Activated naive CD8-positive, alpha-beta T cell (primary cell): ENCODE results near the gene LRMDA.
"Not testable (repeated sequence)": the region's sequence is repeated elsewhere in the genome, so short reads cannot be mapped to it uniquely, and the experiment has no call there.

ENCODE experiments used
- H3K27ac Mint-ChIP-seq: one replicate; pipeline ENCODE4 v1.8.0; 2021; ENCODE audit warnings: mixed read lengths
- H3K27me3 Mint-ChIP-seq: one replicate; pipeline ENCODE4 v1.8.0; 2021; ENCODE audit warnings: mixed read lengths
- H3K36me3 Mint-ChIP-seq: one replicate; pipeline ENCODE4 v1.8.0; 2021; ENCODE audit warnings: mixed read lengths
- H3K4me1 Mint-ChIP-seq: one replicate; pipeline ENCODE4 v1.8.0; 2021; ENCODE audit warnings: low read depth, mixed read lengths
- H3K4me3 Mint-ChIP-seq: one replicate; pipeline ENCODE4 v1.8.0; 2021; ENCODE audit warnings: mild to moderate bottlenecking, mixed read lengths
- H3K9me3 Mint-ChIP-seq: one replicate; pipeline ENCODE4 v1.8.0; 2021; ENCODE audit warnings: low read depth, mixed read lengths

The LRMDA gene

GRCh38 chr10:76497666-76498065, 1066.2 kb downstream of the LRMDA start:
- H3K4me3 Mint-ChIP-seq: no peak overlapping the region
- H3K27ac Mint-ChIP-seq: no peak overlapping the region
- no peaks in the 10 kb centered on the region for H3K36me3 Mint-ChIP-seq
- no peaks in the 10 kb centered on the region for H3K4me1 Mint-ChIP-seq
- H3K9me3 Mint-ChIP-seq: peaks cover 16% of the 10 kb centered on the region
- no peaks in the 10 kb centered on the region for H3K27me3 Mint-ChIP-seq

- no peaks in the 10 kb centered on the region for H3K36me3 Mint-ChIP-seq
- H3K9me3 Mint-ChIP-seq: peaks cover 25% of the 10 kb centered on the region
- H3K4me1 Mint-ChIP-seq: no peaks in the 10 kb centered on the region
- H3K27me3 Mint-ChIP-seq: peaks cover 1% of the 10 kb centered on the region
- no peak overlapping the region for H3K27ac Mint-ChIP-seq
- H3K4me3 Mint-ChIP-seq: no peak overlapping the region
Observed at GRCh38 chr10:76504823-76505222, 1073.4 kb downstream of the LRMDA start.

DNA sequence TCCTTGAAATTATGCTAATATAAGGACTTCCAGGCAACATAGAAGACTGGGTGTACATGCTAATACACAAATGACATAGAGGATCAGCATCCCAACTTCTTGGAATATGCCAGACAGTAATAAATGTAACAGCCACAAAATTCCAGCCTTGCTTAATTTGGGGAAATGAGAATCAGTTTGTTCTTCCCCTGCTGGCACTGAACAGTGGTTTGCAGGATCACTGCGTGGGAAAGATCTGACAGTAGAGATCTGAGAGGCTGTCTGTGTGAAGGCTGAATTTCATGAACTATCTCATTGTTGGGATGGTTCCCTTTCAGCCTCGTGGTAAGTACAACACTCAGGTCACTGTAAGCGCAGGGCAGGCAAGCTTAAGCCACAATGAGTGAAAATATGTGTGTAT, 1078.0 kb downstream of the LRMDA start:
- Mint-ChIP-seq H3K9me3 (peaks cover 8% of the 10 kb centered on the region), H3K27ac (no peak overlapping the region), H3K36me3 (no peaks in the 10 kb centered on the region), H3K27me3 (peaks cover 1% of the 10 kb centered on the region), H3K4me1 (no peaks in the 10 kb centered on the region), H3K4me3 (no peak overlapping the region)

DNA sequence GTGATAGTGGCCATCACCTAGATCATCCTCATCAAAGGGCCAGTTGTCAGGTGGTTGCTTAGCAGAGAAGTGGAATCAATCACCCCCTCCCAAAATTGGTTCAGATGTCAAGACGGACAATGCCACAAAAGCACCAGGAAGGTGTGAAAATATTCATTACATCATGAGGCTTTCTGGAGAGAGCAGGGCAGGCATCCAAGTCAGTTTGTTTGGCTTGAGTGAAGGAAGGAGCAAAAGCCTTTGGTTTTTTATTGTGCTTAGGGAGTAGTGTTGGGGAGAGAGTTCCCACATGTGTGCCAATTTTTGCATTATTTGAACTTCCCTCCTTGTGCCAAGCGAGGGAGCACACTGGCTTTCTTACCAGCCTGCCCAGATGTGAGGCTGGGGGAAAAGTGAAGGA, 1082.9 kb downstream of the LRMDA start:
- Mint-ChIP-seq H3K4me3 (no peak overlapping the region), H3K9me3 (peaks cover 3% of the 10 kb centered on the region), H3K27me3 (no peaks in the 10 kb centered on the region), H3K4me1 (no peaks in the 10 kb centered on the region), H3K27ac (no peak overlapping the region), H3K36me3 (no peaks in the 10 kb centered on the region)

- Mint-ChIP-seq H3K36me3 (no peaks in the 10 kb centered on the region), H3K27me3 (no peaks in the 10 kb centered on the region), H3K4me1 (no peaks in the 10 kb centered on the region), H3K9me3 (peaks cover 3% of the 10 kb centered on the region), H3K4me3 (no peak overlapping the region), H3K27ac (no peak overlapping the region)
Observed at GRCh38 chr10:76514869-76515268, 1083.4 kb downstream of the LRMDA start.

DNA sequence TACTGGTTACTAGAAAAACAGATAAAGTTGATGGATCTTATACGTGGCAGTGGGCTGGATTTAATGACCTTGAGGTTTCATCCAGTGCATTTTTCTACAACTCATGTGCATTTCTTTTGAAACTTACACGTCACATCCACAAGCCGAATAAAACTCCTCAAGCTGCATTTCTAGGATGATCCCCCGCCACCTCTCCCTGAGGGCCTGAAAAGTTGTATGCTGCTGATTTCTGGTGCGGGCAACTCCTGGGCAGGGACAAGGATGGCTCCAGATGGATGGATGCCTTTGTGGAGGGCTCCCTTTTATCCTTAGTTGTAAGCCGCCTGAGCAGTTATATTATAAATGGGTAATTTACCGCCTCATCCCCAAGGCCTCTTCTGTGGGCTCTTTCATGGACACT, 1091.1 kb downstream of the LRMDA start:
- no peaks in the 10 kb centered on the region for H3K4me1 Mint-ChIP-seq
- no peaks in the 10 kb centered on the region for H3K9me3 Mint-ChIP-seq

DNA sequence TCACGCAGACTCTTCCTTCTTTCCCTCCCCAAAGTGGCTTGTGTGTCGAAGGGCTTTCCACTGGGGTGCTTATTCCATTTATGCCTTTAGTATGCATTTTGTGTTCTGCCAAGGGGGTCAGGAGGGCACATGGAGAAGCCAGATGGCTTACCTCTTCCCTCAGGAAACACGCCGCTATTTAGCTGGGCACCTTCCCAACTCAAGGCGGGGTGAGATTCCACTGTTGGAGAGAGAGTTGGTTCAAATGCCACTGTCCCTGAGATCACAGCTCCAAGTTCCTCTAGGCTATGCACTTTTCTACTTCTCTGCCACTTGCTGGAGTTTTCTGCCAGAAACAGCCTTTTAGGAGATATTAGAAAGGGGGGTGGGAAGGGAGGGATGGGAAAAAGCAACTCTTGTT, 1091.8 kb downstream of the LRMDA start:
- Mint-ChIP-seq H3K36me3 (no peaks in the 10 kb centered on the region), H3K9me3 (no peaks in the 10 kb centered on the region), H3K27me3 (no peaks in the 10 kb centered on the region), H3K4me3 (no peak overlapping the region), H3K4me1 (no peaks in the 10 kb centered on the region), H3K27ac (no peak overlapping the region)

More for the DNA sequence above, 1091.1 kb downstream of the LRMDA start:
- Mint-ChIP-seq H3K27ac (no peak overlapping the region), H3K4me3 (no peak overlapping the region), H3K36me3 (no peaks in the 10 kb centered on the region), H3K27me3 (no peaks in the 10 kb centered on the region)

DNA sequence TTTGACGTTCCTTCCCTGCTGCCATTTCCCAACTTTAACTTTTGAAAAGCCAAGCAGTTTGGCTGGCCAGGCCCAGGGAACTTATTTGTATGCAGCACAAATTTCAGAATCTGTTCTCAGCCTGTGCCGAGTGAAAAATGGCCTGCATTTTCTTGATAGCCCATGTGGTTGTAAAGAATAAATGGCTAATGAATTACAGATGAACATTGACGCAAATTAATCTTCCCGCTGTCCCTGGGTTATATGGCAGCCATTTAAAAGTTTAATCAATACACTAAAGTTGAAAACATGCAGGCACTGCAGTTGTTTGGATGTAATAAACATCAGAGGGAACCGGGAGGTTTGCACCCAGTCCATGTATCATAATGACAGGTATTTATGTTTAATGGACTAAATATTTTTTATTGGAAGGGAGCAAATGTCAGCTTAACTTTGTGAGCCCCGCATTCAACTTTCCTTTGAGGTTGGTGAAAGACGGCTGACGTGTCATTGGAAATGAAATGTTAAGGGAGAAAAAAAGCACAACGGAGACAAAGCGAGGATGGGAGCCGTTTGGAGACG, 1092.4 kb downstream of the LRMDA start:
- H3K9me3 Mint-ChIP-seq: no peaks in the 10 kb centered on the region
- H3K36me3 Mint-ChIP-seq: no peaks in the 10 kb centered on the region
- no peaks in the 10 kb centered on the region for H3K4me1 Mint-ChIP-seq
- H3K4me3 Mint-ChIP-seq: no peak overlapping the region
- H3K27me3 Mint-ChIP-seq: no peaks in the 10 kb centered on the region
- H3K27ac Mint-ChIP-seq: no peak overlapping the region

GRCh38 chr10:76526833-76527232, 1095.4 kb downstream of the LRMDA start:
- H3K27me3 Mint-ChIP-seq, H3K4me3 Mint-ChIP-seq, H3K27ac Mint-ChIP-seq, H3K9me3 Mint-ChIP-seq, H3K36me3 Mint-ChIP-seq, H3K4me1 Mint-ChIP-seq: not testable (repeated sequence)

GRCh38 chr10:76540331-76540730, 1108.9 kb downstream of the LRMDA start:
- peaks cover 1% of the 10 kb centered on the region for H3K27me3 Mint-ChIP-seq
- H3K4me1 Mint-ChIP-seq: no peaks in the 10 kb centered on the region
- no peak overlapping the region for H3K27ac Mint-ChIP-seq
- H3K36me3 Mint-ChIP-seq: no peaks in the 10 kb centered on the region
- no peak overlapping the region for H3K4me3 Mint-ChIP-seq
- no peaks in the 10 kb centered on the region for H3K9me3 Mint-ChIP-seq

DNA sequence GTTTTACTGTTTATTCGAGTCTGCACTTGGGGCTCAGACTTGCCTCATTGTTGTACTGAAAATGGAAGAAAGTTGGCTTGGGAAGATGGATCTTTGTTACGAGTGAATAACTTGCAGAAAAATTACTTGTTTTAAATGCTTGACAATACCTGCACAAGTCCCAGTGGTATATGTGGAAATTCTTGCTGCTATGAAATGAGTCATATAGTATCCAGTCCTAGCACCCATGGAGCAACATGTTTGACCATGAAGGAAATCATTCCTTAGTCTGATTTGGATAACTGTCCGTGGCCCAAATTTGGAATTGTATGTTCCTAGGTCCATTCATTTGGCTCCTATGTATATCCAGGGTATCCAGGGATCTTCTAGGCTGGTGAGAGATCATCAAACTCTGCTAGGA, 1109.4 kb downstream of the LRMDA start:
- Mint-ChIP-seq H3K4me3 (no peak overlapping the region), H3K9me3 (no peaks in the 10 kb centered on the region), H3K27me3 (peaks cover 1% of the 10 kb centered on the region), H3K36me3 (no peaks in the 10 kb centered on the region), H3K27ac (no peak overlapping the region), H3K4me1 (no peaks in the 10 kb centered on the region)

DNA sequence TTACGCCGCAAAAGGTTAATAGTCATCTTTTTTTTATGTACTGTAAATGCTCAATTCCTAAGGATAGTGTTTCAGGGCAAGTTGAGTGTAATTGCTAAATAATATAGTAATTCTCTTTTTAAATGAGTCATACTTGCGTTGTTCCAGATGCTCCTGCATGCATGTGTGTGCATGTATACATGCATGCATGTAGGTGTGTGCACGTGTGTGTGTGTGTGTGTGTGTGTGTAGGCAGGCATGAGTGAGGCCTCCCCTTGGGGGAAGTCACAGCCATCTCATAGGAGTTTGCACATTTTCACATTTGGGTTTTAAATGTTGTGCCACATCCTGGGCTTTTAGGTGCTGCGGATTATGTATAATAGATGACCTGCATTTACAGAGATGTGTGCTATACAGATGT, 1110.4 kb downstream of the LRMDA start:
- Mint-ChIP-seq H3K27me3 (peaks cover 1% of the 10 kb centered on the region), H3K27ac (no peak overlapping the region), H3K36me3 (no peaks in the 10 kb centered on the region), H3K4me1 (no peaks in the 10 kb centered on the region), H3K4me3 (no peak overlapping the region), H3K9me3 (no peaks in the 10 kb centered on the region)

GRCh38 chr10:76542307-76542930, 1111.0 kb downstream of the LRMDA start:
- no peak overlapping the region for H3K4me3 Mint-ChIP-seq
- no peaks in the 10 kb centered on the region for H3K36me3 Mint-ChIP-seq
- no peaks in the 10 kb centered on the region for H3K4me1 Mint-ChIP-seq
- no peaks in the 10 kb centered on the region for H3K9me3 Mint-ChIP-seq
- no peak overlapping the region for H3K27ac Mint-ChIP-seq
- peaks cover 2% of the 10 kb centered on the region for H3K27me3 Mint-ChIP-seq

DNA sequence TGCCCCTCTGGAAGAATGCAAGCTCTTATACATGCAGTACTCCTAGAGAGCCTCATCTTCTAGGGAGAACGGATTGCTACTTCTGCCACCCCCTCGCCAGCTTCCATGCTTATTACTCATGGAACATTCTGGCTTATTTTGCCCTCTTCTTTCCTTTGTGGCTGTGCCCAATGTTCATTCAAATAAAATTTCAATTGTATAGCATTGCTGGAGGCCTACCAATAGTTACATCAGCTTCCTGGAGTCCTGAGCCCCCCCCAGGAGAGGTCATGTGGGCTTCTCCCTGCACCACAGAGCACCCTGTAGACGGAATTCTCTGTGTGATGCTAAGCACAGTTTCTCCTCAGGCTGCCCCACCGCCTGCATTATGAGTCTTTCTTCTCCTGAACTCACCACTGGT, 1112.2 kb downstream of the LRMDA start:
- Mint-ChIP-seq H3K27ac (no peak overlapping the region), H3K4me1 (no peaks in the 10 kb centered on the region), H3K27me3 (peaks cover 5% of the 10 kb centered on the region), H3K9me3 (no peaks in the 10 kb centered on the region), H3K4me3 (no peak overlapping the region), H3K36me3 (no peaks in the 10 kb centered on the region)

GRCh38 chr10:76544789-76545188, 1113.4 kb downstream of the LRMDA start:
- Mint-ChIP-seq H3K4me3 (no peak overlapping the region), H3K27me3 (peaks cover 5% of the 10 kb centered on the region), H3K27ac (no peak overlapping the region), H3K36me3 (no peaks in the 10 kb centered on the region), H3K9me3 (no peaks in the 10 kb centered on the region), H3K4me1 (no peaks in the 10 kb centered on the region)

- no peaks in the 10 kb centered on the region for H3K36me3 Mint-ChIP-seq
- peaks cover 6% of the 10 kb centered on the region for H3K27me3 Mint-ChIP-seq
- H3K4me3 Mint-ChIP-seq: no peak overlapping the region
- H3K27ac Mint-ChIP-seq: no peak overlapping the region
- H3K9me3 Mint-ChIP-seq: no peaks in the 10 kb centered on the region
- H3K4me1 Mint-ChIP-seq: no peaks in the 10 kb centered on the region
Observed at GRCh38 chr10:76546411-76546810, 1115.0 kb downstream of the LRMDA start.
